GM11168 (cell line): Measurements from ENCODE around the gene KCNK3.

ENCODE experiments used
- in situ Hi-C: fragments of 300-500 bp; cut with MboI; formaldehyde crosslinking; loops from one replicate; pipeline ENCODE4 v1.12.0; 2022; ENCODE audit warnings: low sequenced_read_pairs; ENCODE audit not compliant: unreplicated experiment

KCNK3 gene

DNA sequence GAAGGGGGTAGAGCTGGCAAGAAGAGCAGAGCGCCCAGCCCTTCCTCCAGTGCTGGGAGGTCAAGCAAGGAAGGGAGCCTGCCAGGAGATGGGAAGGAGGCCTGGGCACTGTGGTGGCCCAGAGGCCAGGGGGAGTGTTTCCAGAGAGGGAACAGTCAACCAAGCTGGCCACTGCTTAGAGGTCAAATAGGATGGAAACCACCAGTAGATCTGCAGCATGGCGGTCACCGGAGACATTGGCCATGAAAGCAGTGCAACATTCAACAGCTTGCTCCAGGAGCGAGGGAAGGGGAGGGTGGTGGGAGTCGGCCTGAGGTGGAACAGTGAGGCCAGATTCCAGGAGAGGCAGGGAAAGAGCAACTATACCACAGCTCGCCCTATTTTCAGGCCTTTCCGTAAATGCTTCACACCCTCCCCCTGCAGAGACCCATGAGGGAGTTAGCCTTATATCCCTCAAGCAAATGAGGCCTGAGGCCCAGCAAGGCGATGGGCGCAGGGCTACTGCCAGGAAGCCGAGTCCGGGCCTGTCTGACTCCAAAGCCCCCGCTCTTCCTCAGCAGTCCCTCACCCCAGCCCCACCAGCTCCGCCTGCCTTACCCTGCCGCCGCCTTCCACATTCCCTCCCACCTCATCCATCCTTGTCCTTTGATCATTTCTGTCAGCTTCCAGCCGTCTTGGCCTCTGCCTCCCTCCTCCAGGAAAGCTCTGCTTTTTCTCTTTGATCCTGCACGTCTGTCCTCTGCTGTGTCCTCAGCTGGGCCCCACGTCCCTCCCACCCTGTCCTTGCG, 17.0 kb downstream of the KCNK3 start:
- in situ Hi-C loops, result no loop called here

- in situ Hi-C loops, result no loop called here
Measured at GRCh38 chr2:26710145-26710544, 17.6 kb downstream of the KCNK3 start.

DNA sequence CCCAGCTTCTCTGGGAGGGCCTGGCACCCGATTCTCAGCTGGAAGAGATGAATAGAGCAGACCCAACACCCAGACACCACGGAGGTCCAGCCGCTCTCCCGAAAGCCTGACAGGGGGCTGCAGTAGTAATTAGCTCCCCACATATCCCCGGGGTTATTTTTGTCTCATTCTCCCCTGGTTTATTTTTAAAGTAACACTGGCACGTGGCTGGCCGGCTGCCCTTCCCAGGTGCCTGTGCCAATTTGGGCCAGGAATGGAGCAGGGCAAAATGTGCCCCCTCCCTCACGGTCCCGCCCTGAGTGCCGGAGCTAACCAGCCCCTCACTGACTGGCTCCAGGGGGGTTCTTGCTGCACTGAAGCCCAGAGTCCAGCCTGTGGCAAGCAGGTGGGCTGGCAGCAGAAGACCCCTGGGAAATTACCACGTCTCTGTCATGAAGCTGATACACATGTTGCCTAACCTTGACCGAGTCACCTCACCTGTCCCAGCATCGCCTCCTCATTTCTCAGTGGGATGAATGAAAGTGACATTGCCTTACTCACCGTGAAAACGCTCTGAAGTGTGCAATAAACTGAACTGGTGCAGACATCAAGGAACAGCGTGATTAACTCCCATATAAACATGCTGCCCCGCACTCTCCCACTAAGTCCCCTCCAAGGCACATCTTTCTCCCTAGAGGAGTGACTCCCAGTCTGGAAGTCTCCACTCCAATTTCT, 18.4 kb downstream of the KCNK3 start:
- in situ Hi-C loops, result no loop called here

DNA sequence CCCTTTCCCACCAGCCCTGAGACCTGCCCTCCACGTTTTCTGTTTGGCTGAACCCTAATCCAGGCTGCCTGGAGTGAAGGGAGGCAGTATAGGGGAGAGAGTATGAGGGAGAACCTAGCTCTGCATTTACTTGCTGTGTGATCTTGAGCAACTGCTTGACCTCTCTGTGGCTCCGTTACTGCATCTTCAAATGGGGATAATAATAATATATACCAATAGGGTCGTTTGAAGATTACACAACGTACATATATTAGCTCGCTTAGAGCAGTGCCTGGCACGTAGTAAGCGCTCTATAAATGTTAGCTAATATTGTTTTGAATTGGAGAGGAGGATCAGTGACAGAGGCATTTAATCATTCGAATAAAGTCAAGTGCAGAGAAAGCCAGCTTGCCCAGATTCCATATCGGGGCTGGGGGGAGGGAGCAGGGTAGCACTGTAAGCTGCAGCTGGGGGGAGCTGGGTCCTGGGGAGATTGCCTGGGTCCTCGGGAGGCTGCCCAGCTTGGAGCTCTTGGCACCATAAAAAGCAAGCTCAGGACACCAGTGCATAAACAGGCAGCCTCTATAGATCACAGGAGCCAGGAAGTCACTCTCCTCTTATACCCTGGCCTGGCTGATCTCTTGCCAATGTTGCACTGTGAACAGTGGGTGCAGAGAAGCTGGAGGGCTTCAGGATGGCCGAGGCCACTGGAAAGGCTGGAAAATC, 19.1 kb downstream of the KCNK3 start:
- in situ Hi-C loops, result no loop called here

GRCh38 chr2:26712486-26713465, 20.3 kb downstream of the KCNK3 start:
- in situ Hi-C loops, result no loop called here

- in situ Hi-C loops, result no loop called here
Measured at GRCh38 chr2:26715528-26716270, 23.2 kb downstream of the KCNK3 start.

GRCh38 chr2:26716340-26716739, 23.8 kb downstream of the KCNK3 start:
- in situ Hi-C loops, result no loop called here

GRCh38 chr2:26716769-26717168, 24.2 kb downstream of the KCNK3 start:
- in situ Hi-C loops, result no loop called here

DNA sequence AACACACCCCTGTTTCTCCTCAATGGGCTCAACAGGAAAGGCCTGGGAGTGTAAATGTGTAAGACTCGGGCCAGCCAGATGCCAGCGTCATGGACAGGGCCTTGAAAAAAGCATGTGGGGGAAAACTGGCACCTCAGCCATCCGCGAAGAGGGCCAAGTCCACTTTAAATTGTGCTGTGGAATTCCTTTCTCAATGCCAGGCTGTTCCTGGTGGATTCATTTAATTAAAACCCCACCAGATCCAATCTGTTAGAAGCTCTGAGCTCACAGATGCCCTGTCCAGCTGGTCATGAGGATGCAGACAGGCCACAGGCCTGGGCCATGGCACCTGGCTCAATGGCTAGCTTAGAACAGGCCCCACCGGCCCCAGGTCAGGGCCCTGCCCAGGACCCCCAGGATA, 24.8 kb downstream of the KCNK3 start:
- in situ Hi-C loops, result no loop called here

DNA sequence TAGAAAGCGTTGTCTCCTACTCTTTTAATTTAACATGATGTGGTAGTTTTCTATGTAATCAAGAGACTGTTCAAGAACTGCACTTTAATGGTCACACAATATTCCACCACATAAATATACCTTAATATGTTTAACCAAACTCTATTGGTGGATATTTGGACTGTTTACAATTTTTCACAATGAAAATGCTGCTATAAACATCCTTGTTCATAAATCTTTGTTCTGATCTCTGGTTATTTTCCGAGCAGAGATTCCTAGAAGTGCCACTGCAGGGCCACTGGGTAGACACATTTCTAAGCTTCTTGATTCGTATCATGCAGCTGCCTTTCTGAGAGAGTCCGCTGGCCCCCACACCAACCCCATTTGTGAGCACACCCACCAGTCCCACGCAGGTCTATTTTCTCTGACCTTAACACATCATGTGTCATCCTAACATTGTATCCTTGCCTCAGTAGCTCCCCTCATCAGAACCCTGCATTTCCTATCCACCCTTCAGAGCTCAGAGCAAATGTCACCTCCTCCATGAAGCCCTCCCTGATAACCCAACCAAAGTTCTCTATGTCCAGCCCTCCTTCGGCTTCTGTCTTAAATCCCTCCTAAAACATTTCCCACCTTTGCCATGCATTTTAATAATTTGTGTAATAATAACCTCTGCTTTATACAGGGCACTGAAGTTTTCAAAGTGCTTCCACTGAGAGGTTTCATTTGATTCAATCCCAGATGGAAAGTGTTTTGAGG, 26.6 kb downstream of the KCNK3 start:
- in situ Hi-C loops, result no loop called here

- in situ Hi-C loops, result no loop called here
Measured at GRCh38 chr2:26720322-26721114, 28.0 kb downstream of the KCNK3 start.

DNA sequence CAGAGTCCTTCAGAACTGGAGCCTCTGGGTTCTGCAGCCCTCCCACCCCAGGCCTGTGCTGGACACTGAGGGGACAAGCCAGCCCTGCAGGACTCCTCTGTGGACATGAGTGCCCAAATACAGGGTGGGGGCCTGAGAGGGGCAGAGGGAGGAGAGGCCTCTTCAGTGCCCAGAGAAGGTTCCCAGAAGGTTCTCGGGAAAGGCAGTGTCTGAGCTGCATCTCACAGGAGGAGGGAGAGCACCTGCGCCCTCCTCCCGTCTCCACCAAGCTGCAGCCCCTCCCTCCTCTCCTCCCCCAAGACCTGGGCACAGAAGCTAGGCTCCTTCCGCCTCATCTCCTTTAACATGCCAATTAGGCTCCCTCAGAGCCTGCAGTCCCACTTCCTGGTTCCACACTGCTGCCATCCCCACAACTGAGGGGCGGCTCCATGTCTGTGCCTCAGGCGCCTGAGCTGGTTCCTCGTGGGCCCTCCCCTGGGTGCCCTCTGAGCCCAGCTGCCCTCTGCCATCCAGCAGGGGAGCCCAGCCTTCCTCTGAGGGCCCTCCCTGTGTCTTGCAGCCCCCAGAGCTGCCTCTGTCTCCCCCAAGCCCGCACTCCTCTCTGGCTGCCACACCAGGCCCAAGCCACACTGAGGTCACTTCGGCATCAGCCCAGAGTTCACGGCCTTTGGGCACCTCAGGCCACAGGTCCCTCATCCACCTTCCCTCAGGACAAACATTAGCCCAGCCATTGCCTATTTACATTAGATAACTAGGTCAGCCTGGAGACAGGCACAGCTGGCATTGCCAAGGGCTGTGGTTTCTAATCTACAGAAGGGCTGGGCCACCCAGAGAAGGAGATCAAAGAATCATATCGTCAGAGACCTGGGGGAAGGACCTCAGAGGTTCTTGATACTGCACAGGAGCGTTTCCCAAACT, 28.9 kb downstream of the KCNK3 start:
- in situ Hi-C loops, result no loop called here

DNA sequence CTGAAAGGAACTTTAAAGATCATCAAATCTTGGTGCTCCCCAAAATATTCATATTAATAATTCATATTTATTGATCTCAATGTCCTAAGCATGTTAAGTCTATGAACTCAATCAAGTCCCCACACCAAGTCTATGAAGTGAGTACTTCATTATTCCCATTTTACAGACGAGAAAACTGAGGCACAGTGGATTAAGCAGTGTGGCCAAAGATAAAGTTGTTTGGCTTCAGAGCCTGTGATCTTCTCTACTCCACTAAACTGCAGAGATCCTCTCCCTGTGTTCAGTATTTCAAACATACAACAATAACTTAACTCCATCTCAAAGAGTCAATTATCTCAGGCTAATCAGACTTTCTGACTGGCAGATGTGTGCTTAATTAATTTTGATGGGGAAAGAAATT, 29.8 kb downstream of the KCNK3 start:
- in situ Hi-C loops, result no loop called here

DNA sequence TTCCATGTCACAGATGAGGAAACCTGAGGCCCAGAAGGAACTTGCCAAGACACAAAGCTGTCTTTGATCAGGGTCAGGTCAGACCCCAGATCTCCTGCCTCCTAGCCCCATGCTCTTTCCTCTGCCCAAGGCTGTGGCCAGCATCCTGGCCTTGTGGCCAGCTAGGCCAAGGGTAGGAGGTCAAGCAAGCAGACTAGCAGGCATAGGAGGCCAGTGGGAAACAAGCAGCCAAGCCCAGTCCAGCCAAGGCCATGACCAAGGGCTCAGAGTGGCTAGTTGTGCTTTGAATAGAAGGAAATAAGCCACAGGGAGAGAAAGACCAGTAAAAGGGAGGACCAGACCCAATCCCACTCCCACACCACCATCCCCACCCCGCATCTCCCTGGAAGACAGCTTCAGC, 30.4 kb downstream of the KCNK3 start:
- in situ Hi-C loops, result no loop called here

DNA sequence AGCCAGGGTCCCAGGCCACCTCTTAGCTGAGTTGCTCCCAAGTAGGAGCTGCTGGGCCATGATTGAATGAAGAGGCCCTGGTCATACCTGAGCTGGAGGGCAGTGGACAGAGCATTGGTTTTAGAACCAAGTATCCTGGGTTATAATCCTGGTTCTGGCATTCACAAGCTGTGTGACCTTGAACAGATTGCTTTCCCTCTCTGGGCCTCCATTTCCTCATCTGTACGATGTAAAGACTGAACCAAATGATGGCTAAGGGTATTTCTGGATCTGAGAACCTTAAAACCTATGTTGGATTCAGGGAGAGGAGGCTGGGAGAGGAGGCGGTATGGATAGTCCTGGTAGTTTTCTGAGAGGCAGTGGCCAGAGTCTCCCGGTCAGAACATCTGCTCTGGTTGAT, 31.0 kb downstream of the KCNK3 start:
- in situ Hi-C loops, result no loop called here

- in situ Hi-C loops, result no loop called here
Measured at GRCh38 chr2:26723991-26724750, 31.6 kb downstream of the KCNK3 start.
